HL-60 (cell line): ENCODE data around the gene SLC25A12.

Experiments used
- CTCF ChIP-seq: IDR thresholded peaks from one replicate; pipeline ENCODE4 v1.5.1; 2011; ENCODE audit warnings: low read length, control low read depth, inconsistent platforms; ENCODE audit not compliant: insufficient read depth
- GABPA ChIP-seq: IDR thresholded peaks from 2 replicates; pipeline ENCODE4 v1.6.1; 2012; ENCODE audit warnings: low read depth
- POLR2AphosphoS5 ChIP-seq: IDR thresholded peaks from 2 replicates; pipeline ENCODE4 v1.6.1; 2012; ENCODE audit warnings: low read depth
- REST ChIP-seq: IDR thresholded peaks from 2 replicates; pipeline ENCODE4 v1.6.1; 2012; ENCODE audit warnings: low read depth; ENCODE audit not compliant: insufficient replicate concordance

- no peak for TF ChIP-seq CTCF
- TF ChIP-seq POLR2AphosphoS5, result no peak
- TF ChIP-seq REST, result no peak
- no peak for TF ChIP-seq GABPA
Observed at GRCh38 chr2:171813126-171813525, 80.9 kb downstream of the SLC25A12 start.
